Esophagus muscularis mucosa (tissue), 4 donors: Measurements from ENCODE around the gene KLK2. TPM values are rescaled to one million over a fixed set of nuclear protein-coding genes. Genes with fewer than 3 reads are reported as not detected.

Source experiments
- DNase-seq: peaks from one replicate; pipeline ENCODE4 v3.0.0-alpha.2; 2017; ENCODE audit errors: extremely low spot score
- H3K27ac ChIP-seq, 4 donors: fragments of 200-600 bp; sonication (generic); replicated peaks in 1 of 4; 1 replicate in 3 of 4; 2 replicates in 1 of 4; pipeline ENCODE4 v1.5.1; 2016 to 2019; ENCODE audit warnings: mild to moderate bottlenecking in 1 of 4
- H3K27me3 ChIP-seq, 4 donors: fragments of 200-600 bp; sonication (generic); one replicate each; pipeline versions ENCODE4 v1.5.1 to v1.6.0; 2016 to 2019
- H3K36me3 ChIP-seq, 4 donors: fragments of 200-600 bp; sonication (generic); one replicate each; pipeline ENCODE4 v1.5.1; 2016 to 2019
- H3K4me1 ChIP-seq, 4 donors: fragments of 200-600 bp; sonication (generic); one replicate each; pipeline ENCODE4 v1.5.1; 2016 to 2019
- H3K4me3 ChIP-seq, 4 donors: fragments of 200-600 bp; sonication (generic); 1 replicate in 2 of 4; 2 replicates in 2 of 4; pipeline ENCODE4 v1.5.1; 2016 to 2019; ENCODE audit warnings: mild to moderate bottlenecking in 4 of 4, moderate library complexity in 1 of 4
- H3K9me3 ChIP-seq, 4 donors: fragments of 200-600 bp; sonication (generic); 1 replicate in 3 of 4; 2 replicates in 1 of 4; pipeline ENCODE4 v1.5.1; 2016 to 2019
- EP300 ChIP-seq: sonication (generic); formaldehyde crosslinking; IDR thresholded peaks from one replicate; pipeline ENCODE4 v1.6.1; 2017; ENCODE audit warnings: antibody characterized with exemption
- POLR2A ChIP-seq: fragments of 450-650 bp; IDR thresholded peaks from one replicate; pipeline ENCODE4 v1.6.1; 2017; ENCODE audit warnings: antibody characterized with exemption, moderate library complexity, mild to moderate bottlenecking, low read depth
- POLR2AphosphoS5 ChIP-seq, 2 donors: sonication (generic); formaldehyde crosslinking; IDR thresholded peaks; one replicate each; pipeline ENCODE4 v1.6.1; 2017; ENCODE audit warnings: antibody characterized with exemption in 2 of 2
- WGBS: methylation state at CpG from one replicate; pipeline ENCODE4 v1.1.5; 2018; 5-methylcytosine and 5-hydroxymethylcytosine counted together
- intact Hi-C: fragments of 100-400 bp; cut with DNase I; formaldehyde crosslinking; loops from one replicate; pipeline ENCODE4 v1.15.1; 2023
- total RNA-seq, 4 donors: library from RNA; depleted of rRNA; stranded (reverse); fragments of >200 nt; gene quantifications; one replicate each; pipeline versions ENCODE4 v1.1.0 to v1.2.1, GENCODE V29; 2016
- TF ChIP-seq, protein P1 (sequence below), 3 experiments: fragments of 200-600 bp in 2 of 3; fragments of 450-650 bp in 1 of 3; sonication (generic) in 2 of 3; IDR thresholded peaks; one replicate each; pipeline ENCODE4 v1.5.1; 2017 to 2019; ENCODE audit warnings: antibody characterized with exemption in 3 of 3, mild to moderate bottlenecking in 2 of 3, moderate library complexity in 1 of 3

KLK2 gene
- total RNA-seq, 4 donors from 2014 or later: not detected

- Histone ChIP-seq H3K36me3 (no peaks in the 10 kb centered on the region), H3K9me3 (no peaks in the 10 kb centered on the region), H3K27me3 (peaks cover 0 to 80% (median 10%) of the 10 kb centered on the region in 4 donors), H3K4me3 (no peak overlapping the region), H3K4me1 (no peaks in the 10 kb centered on the region), H3K27ac (no peak overlapping the region)
- intact Hi-C loops: no loop called here
- 49% methylated on average over 6 of the region's 6 CpGs for WGBS
- DNase-seq: no peak
- TF ChIP-seq, protein P1, sequence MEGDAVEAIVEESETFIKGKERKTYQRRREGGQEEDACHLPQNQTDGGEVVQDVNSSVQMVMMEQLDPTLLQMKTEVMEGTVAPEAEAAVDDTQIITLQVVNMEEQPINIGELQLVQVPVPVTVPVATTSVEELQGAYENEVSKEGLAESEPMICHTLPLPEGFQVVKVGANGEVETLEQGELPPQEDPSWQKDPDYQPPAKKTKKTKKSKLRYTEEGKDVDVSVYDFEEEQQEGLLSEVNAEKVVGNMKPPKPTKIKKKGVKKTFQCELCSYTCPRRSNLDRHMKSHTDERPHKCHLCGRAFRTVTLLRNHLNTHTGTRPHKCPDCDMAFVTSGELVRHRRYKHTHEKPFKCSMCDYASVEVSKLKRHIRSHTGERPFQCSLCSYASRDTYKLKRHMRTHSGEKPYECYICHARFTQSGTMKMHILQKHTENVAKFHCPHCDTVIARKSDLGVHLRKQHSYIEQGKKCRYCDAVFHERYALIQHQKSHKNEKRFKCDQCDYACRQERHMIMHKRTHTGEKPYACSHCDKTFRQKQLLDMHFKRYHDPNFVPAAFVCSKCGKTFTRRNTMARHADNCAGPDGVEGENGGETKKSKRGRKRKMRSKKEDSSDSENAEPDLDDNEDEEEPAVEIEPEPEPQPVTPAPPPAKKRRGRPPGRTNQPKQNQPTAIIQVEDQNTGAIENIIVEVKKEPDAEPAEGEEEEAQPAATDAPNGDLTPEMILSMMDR (IDR thresholded peaks at IDR 0.05): no peak
- TF ChIP-seq POLR2A (no peak), POLR2AphosphoS5 (IDR thresholded peaks at IDR 0.05) (no peak), EP300 (no peak)
Measured at GRCh38 chr19:50857366-50857765, 15.9 kb upstream of the KLK2 start.

DNA sequence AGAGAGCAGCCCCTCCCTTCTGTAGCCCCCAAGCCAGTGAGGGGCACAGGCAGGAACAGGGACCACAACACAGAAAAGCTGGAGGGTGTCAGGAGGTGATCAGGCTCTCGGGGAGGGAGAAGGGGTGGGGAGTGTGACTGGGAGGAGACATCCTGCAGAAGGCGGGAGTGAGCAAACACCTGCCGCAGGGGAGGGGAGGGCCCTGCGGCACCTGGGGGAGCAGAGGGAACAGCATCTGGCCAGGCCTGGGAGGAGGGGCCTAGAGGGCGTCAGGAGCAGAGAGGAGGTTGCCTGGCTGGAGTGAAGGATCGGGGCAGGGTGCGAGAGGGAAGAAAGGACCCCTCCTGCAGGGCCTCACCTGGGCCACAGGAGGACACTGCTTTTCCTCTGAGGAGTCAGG, 14.4 kb upstream of the KLK2 start:
- TF ChIP-seq EP300 (no peak), POLR2AphosphoS5 (IDR thresholded peaks at IDR 0.05) (no peak), POLR2A (no peak)
- TF ChIP-seq, protein P1 (IDR thresholded peaks at IDR 0.05): no peak
- no peaks in the 10 kb centered on the region for H3K9me3 ChIP-seq
- peaks cover 0 to 89% (median 10%) of the 10 kb centered on the region in 4 donors for H3K27me3 ChIP-seq
- H3K27ac ChIP-seq: no peak overlapping the region
- 17% methylated on average over 7 of the region's 7 CpGs for WGBS
- no peaks in the 10 kb centered on the region for H3K36me3 ChIP-seq
- no peak for DNase-seq
- H3K4me3 ChIP-seq: no peak overlapping the region
- H3K4me1 ChIP-seq: no peaks in the 10 kb centered on the region
- intact Hi-C loops: no loop called here

GRCh38 chr19:50859849-50860248, 13.4 kb upstream of the KLK2 start:
- no peak overlapping the region for H3K27ac ChIP-seq
- H3K4me1 ChIP-seq: no peaks in the 10 kb centered on the region
- no peak for DNase-seq
- no peak overlapping the region for H3K4me3 ChIP-seq
- TF ChIP-seq EP300 (no peak), POLR2A (no peak), POLR2AphosphoS5 (IDR thresholded peaks at IDR 0.05) (no peak)
- TF ChIP-seq, protein P1 (IDR thresholded peaks at IDR 0.05): no peak
- no peaks in the 10 kb centered on the region for H3K36me3 ChIP-seq
- no peaks in the 10 kb centered on the region for H3K9me3 ChIP-seq
- intact Hi-C loops: no loop called here
- 61% methylated on average over 4 of the region's 4 CpGs for WGBS
- H3K27me3 ChIP-seq: peaks cover 0 to 86% (median 10%) of the 10 kb centered on the region in 4 donors

DNA sequence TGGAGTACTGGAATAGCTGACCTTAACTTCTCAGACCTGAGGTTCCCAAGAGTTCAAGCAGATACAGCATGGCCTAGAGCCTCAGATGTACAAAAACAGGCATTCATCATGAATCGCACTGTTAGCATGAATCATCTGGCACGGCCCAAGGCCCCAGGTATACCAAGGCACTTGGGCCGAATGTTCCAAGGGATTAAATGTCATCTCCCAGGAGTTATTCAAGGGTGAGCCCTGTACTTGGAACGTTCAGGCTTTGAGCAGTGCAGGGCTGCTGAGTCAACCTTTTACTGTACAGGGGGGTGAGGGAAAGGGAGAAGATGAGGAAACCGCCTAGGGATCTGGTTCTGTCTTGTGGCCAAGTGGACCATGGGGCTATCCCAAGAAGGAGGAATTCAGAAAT, 12.2 kb upstream of the KLK2 start:
- DNase-seq: no peak
- no peaks in the 10 kb centered on the region for H3K9me3 ChIP-seq
- no peaks in the 10 kb centered on the region for H3K36me3 ChIP-seq
- H3K27ac ChIP-seq: no peak overlapping the region
- no peaks in the 10 kb centered on the region for H3K4me1 ChIP-seq
- H3K4me3 ChIP-seq: no peak overlapping the region
- WGBS: 74% methylated on average over 5 of the region's 5 CpGs
- intact Hi-C loops: no loop called here
- TF ChIP-seq POLR2AphosphoS5 (IDR thresholded peaks at IDR 0.05): no peak
- no peak for TF ChIP-seq POLR2A
- TF ChIP-seq, protein P1 (IDR thresholded peaks at IDR 0.05): no peak
- TF ChIP-seq EP300: no peak
- H3K27me3 ChIP-seq: peaks cover 0 to 75% (median 10%) of the 10 kb centered on the region in 4 donors

GRCh38 chr19:50861496-50862286, 11.5 kb upstream of the KLK2 start:
- H3K4me1 ChIP-seq: no peaks in the 10 kb centered on the region
- H3K9me3 ChIP-seq: no peaks in the 10 kb centered on the region
- H3K36me3 ChIP-seq: no peaks in the 10 kb centered on the region
- no peak overlapping the region for H3K27ac ChIP-seq
- intact Hi-C loops: no loop called here
- 71% methylated on average over 7 of the region's 7 CpGs for WGBS
- no peak overlapping the region for H3K4me3 ChIP-seq
- TF ChIP-seq EP300 (no peak), POLR2AphosphoS5 (IDR thresholded peaks at IDR 0.05) (no peak), POLR2A (no peak)
- TF ChIP-seq, protein P1 (IDR thresholded peaks at IDR 0.05): no peak
- peaks cover 0 to 75% (median 10%) of the 10 kb centered on the region in 4 donors for H3K27me3 ChIP-seq
- DNase-seq: no peak
